HepG2 (cell line): ENCODE measurements around the gene RPL31. TPM values are rescaled to one million over a fixed set of nuclear protein-coding genes. Genes with fewer than 3 reads are reported as not detected.
A peak's percentile ranks its signal among the peaks of the same experiment; 100 is the strongest.

Source experiments
- ATAC-seq: fragments of 200-7000 bp; cut with Tn5 transposase; 3 replicates; pipeline ENCODE4 v1.9.1; 2020; ENCODE audit warnings: mild to moderate bottlenecking, moderate library complexity
- BruUV-seq: library from RNA; stranded (reverse); fragments of 400-500 nt; replicated peaks from 2 replicates; lab custom pipeline; 2021; lab: Mats Ljungman, UMichigan
- CTCF ChIA-PET: fragments of 300-600 bp; formaldehyde crosslinking; extraction: SDS; loops from one replicate; lab custom pipeline; 2021; ENCODE audit warnings: low total read pairs, inconsistent platforms, low intra/inter-chr PET ratio; lab: Yijun Ruan, JAX
- POLR2A ChIA-PET: fragments of 350-600 bp; sonication (Branson Sonifier 250); formaldehyde crosslinking; loops from one replicate; lab custom pipeline; 2020; ENCODE audit warnings: antibody characterized with exemption, inconsistent platforms; lab: Yijun Ruan, JAX
- DNase-seq: peaks from one replicate; pipeline ENCODE4 v3.0.0-alpha.2; 2015; ENCODE audit warnings: low spot score
- FAIRE-seq: peaks from 3 replicates; lab custom pipeline; 2011; peaks lifted over from hg19 to GRCh38; lab: Jason Lieb, UNC
- H2AFZ ChIP-seq: one replicate; pipeline ENCODE4 v1.6.1; 2011; ENCODE audit warnings: low read length, inconsistent platforms
- H3K27ac ChIP-seq: fragments of 300-600 bp; 3 replicates; pipeline ENCODE4 v1.8.0; 2011; ENCODE audit warnings: mixed run types, mild to moderate bottlenecking, mixed read lengths, low read length, inconsistent platforms; ENCODE audit not compliant: insufficient read depth; ENCODE audit errors: extremely low read length
- H3K27me3 ChIP-seq, 2 experiments: fragments of 200-600 bp in 1 of 2; 2 replicates in 1 of 2; 3 replicates in 1 of 2; pipeline versions ENCODE4 v1.6.0 to v1.8.0; 2011; ENCODE audit warnings: low read length in 2 of 2, mild to moderate bottlenecking in 2 of 2, moderate library complexity in 2 of 2, inconsistent platforms in 1 of 2; ENCODE audit not compliant: insufficient read depth in 2 of 2, control insufficient read depth in 1 of 2
- H3K36me3 ChIP-seq, 2 experiments: fragments of 200-600 bp in 1 of 2; replicated peaks in 1 of 2; 2 replicates in 1 of 2; 3 replicates in 1 of 2; pipeline versions ENCODE4 v1.5.1 to v1.8.0; 2011; ENCODE audit warnings: low read length in 2 of 2, inconsistent platforms in 1 of 2; ENCODE audit not compliant: insufficient read depth in 2 of 2, control insufficient read depth in 1 of 2
- H3K4me1 ChIP-seq: 2 replicates; pipeline ENCODE4 v1.5.1; 2012; ENCODE audit warnings: low read length, inconsistent platforms; ENCODE audit not compliant: insufficient read depth
- H3K4me2 ChIP-seq: 2 replicates; pipeline ENCODE4 v1.6.0; 2011; ENCODE audit warnings: low read depth, low read length, inconsistent platforms
- H3K4me3 ChIP-seq, 3 experiments: fragments of 200-600 bp in 1 of 3; sonication (generic), shearing (Covaris generic) in 1 of 3; replicated peaks in 1 of 3; 2 replicates each; pipeline ENCODE4 v1.5.1; 2011 to 2016; ENCODE audit warnings: low read length in 3 of 3, inconsistent platforms in 2 of 3, low read depth in 2 of 3, mild to moderate bottlenecking in 2 of 3, control low read depth in 1 of 3, mixed read lengths in 1 of 3; ENCODE audit not compliant: insufficient read depth in 1 of 3
- H3K79me2 ChIP-seq: one replicate; pipeline ENCODE4 v1.6.1; 2011; ENCODE audit warnings: low read length, inconsistent platforms; ENCODE audit not compliant: insufficient read depth
- H3K9ac ChIP-seq: 2 replicates; pipeline ENCODE4 v1.6.0; 2011; ENCODE audit warnings: mild to moderate bottlenecking, low read depth, low read length, inconsistent platforms; ENCODE audit not compliant: insufficient read depth
- H3K9me3 ChIP-seq: 2 replicates; pipeline ENCODE4 v1.5.1; 2012; ENCODE audit warnings: mild to moderate bottlenecking, low read length
- H4K20me1 ChIP-seq: 2 replicates; pipeline ENCODE4 v1.6.0; 2011; ENCODE audit warnings: inconsistent platforms, mild to moderate bottlenecking, low read length, moderate library complexity; ENCODE audit not compliant: insufficient read depth
- AGO2 ChIP-seq: fragments of 200-400 bp; formaldehyde crosslinking; optimal IDR thresholded peaks from 2 replicates; pipeline ENCODE3; 2017; ENCODE audit warnings: mild to moderate bottlenecking, low read depth, low read length, moderate library complexity
- BCL6 ChIP-seq: IDR thresholded peaks from 2 replicates; pipeline ENCODE4 v1.6.1; 2016; ENCODE audit warnings: missing genetic modification reagents, missing compliant biosample characterization
- ETS1 ChIP-seq: sonication (generic); formaldehyde crosslinking; IDR thresholded peaks from 2 replicates; pipeline ENCODE4 v1.4.0; 2020; ENCODE audit warnings: missing genetic modification reagents
- FOXO1 ChIP-seq: sonication (generic); formaldehyde crosslinking; IDR thresholded peaks from 2 replicates; pipeline ENCODE4 v1.4.0; 2020; ENCODE audit warnings: missing genetic modification reagents
- HMGA1 ChIP-seq: sonication (generic); formaldehyde crosslinking; conservative IDR thresholded peaks from 2 replicates; pipeline ENCODE4 v1.4.0; 2020; ENCODE audit warnings: missing genetic modification reagents
- KAT2B ChIP-seq: fragments of 150-350 bp; IDR thresholded peaks from 2 replicates; pipeline ENCODE4 v1.6.1; 2014; ENCODE audit warnings: low read depth, low read length, borderline replicate concordance
- MTF2 ChIP-seq: sonication (generic); formaldehyde crosslinking; IDR thresholded peaks from 2 replicates; pipeline ENCODE4 v1.5.0; 2020; ENCODE audit warnings: missing genetic modification reagents, borderline replicate concordance
- SMAD9 ChIP-seq: sonication (generic); formaldehyde crosslinking; IDR thresholded peaks from 2 replicates; pipeline ENCODE4 v1.5.1; 2020; ENCODE audit warnings: mild to moderate bottlenecking, missing genetic modification reagents
- SOX13 ChIP-seq, 3 experiments: fragments of 450-650 bp in 1 of 3; sonication (generic) in 1 of 3; formaldehyde crosslinking in 1 of 3; IDR thresholded peaks in 2 of 3; conservative IDR thresholded peaks in 1 of 3; 2 replicates each; pipeline versions ENCODE4 v1.5.0 to v1.6.1; 2016 to 2020; ENCODE audit warnings: antibody characterized with exemption in 1 of 3, mild to moderate bottlenecking in 1 of 3, missing compliant biosample characterization in 1 of 3, missing genetic modification reagents in 1 of 3, moderate library complexity in 1 of 3
- SRSF4 ChIP-seq: fragments of 200-400 bp; formaldehyde crosslinking; IDR thresholded peaks from one replicate; pipeline ENCODE4 v1.6.1; 2018; ENCODE audit warnings: mild to moderate bottlenecking, low read depth, low read length, moderate library complexity; ENCODE audit not compliant: poor library complexity, severe bottlenecking
- ZBED4 ChIP-seq: sonication (generic); formaldehyde crosslinking; IDR thresholded peaks from 2 replicates; pipeline ENCODE4 v1.4.0; 2020; ENCODE audit warnings: missing genetic modification reagents, borderline replicate concordance
- ZNF275 ChIP-seq: sonication (generic); formaldehyde crosslinking; IDR thresholded peaks from 2 replicates; pipeline ENCODE4 v1.8.0; 2022; ENCODE audit warnings: missing genetic modification reagents, mild to moderate bottlenecking, inconsistent platforms, borderline replicate concordance
- ZNF839 ChIP-seq: sonication (generic); formaldehyde crosslinking; IDR thresholded peaks from 2 replicates; pipeline ENCODE4 v1.4.0; 2020; ENCODE audit warnings: missing genetic modification reagents, mild to moderate bottlenecking, borderline replicate concordance
- WGBS: methylation state at CpG from one replicate; pipeline ENCODE4 v1.1.6; 2017; ENCODE audit warnings: low lambda C conversion rate; 5-methylcytosine and 5-hydroxymethylcytosine counted together
- in situ Hi-C: cut with HindIII; loops from 2 replicates; pipeline ENCODE4 v1.10.0; 2017; ENCODE audit warnings: low pct_unique_long_range_greater_than_20kb; ENCODE audit not compliant: extremely low pct_ligation_motif_present
- intact Hi-C: fragments of 100-400 bp; cut with micrococcal nuclease; formaldehyde crosslinking; loops from one replicate; pipeline ENCODE4 v1.10.0; 2022; ENCODE audit not compliant: unreplicated experiment
- polyA plus RNA-seq, 8 experiments: library from polyadenylated mRNA; depleted of rRNA in 3 of 8; stranded (reverse) in 7 of 8; unstranded in 1 of 8; fragments of >200 nt; fragmentation: Illumina TruSeq in 4 of 8; extraction: Trizol in 4 of 8; gene quantifications; 2 replicates each; pipeline versions ENCODE4 v1.2.1 to v1.2.3, GENCODE V29; 2011 to 2016; ENCODE audit warnings: low read depth in 4 of 8, missing spikeins in 1 of 8, mixed read lengths in 1 of 8; ENCODE audit not compliant: insufficient read depth in 1 of 8
- total RNA-seq, 5 experiments: library from RNA; depleted of rRNA; stranded (reverse); fragments of >200 nt; fragmentation: Illumina TruSeq; extraction: Trizol; gene quantifications; 2 replicates each; pipeline ENCODE4 v1.2.3, GENCODE V29; 2016; ENCODE audit warnings: low read depth in 1 of 5
- TF ChIP-seq, protein P1 (sequence below): sonication (generic); formaldehyde crosslinking; IDR thresholded peaks from 2 replicates; pipeline ENCODE4 v1.4.0; 2020; ENCODE audit warnings: missing genetic modification reagents, borderline replicate concordance

RPL31 gene
- total and polyA plus RNA-seq, 2 of the 13 experiments (the other 11 are each of a cell fraction or from before 2014, with no cell fraction given), result 3,331 to 3,582 TPM

GRCh38 chr2:101026253-101026701 is 24.2 kb downstream of the RPL31 start:
- Histone ChIP-seq H3K27ac (no peak overlapping the region), H3K9ac (no peak overlapping the region), H4K20me1 (no peaks in the 10 kb centered on the region), H3K36me3 (peaks cover 35 to 78% of the 10 kb centered on the region in 2 experiments), H3K27me3 (no peaks in the 10 kb centered on the region), H3K4me3 (no peak overlapping the region), H3K4me1 (peaks cover 6% of the 10 kb centered on the region; the same call in 1 of the 2 replicates), H3K79me2 (no peaks in the 10 kb centered on the region), H3K9me3 (no peaks in the 10 kb centered on the region), H2AFZ (no peak overlapping the region), H3K4me2 (no peak overlapping the region)
- BruUV-seq, result no TSS peak
- in situ Hi-C loops (no loop called here), intact Hi-C loops (loop anchor here (1.0 to 10.0 kb wide), 2 partner anchors 48 to 459 kb away; no protein-coding TSS in a partner anchor)
- POLR2A ChIA-PET, result interaction anchor here (1.2 kb wide), 1 partner anchor 124 kb away, joined by 4 read pairs; no protein-coding TSS in a partner anchor
- ATAC-seq (no peak), DNase-seq (no peak), FAIRE-seq (no peak)
- 87% methylated on average over 9 of the region's 9 CpGs for WGBS
- CTCF ChIA-PET, result no interaction called here
- TF ChIP-seq AGO2, result no peak
- TF ChIP-seq KAT2B, result no peak
- TF ChIP-seq MTF2 (CRISPR knock-in tag), result no peak
- no peak for TF ChIP-seq SRSF4
- TF ChIP-seq SMAD9 (CRISPR knock-in tag), result no peak
- TF ChIP-seq SOX13 (IDR thresholded peaks at IDR 0.05), result no peak
- peak in 1 of 2 experiments; percentile 27; a peak in 1 of 4 replicates for TF ChIP-seq SOX13 (CRISPR knock-in tag; conservative IDR thresholded peaks at IDR 0.05 in 1 of 2, IDR thresholded peaks at IDR 0.05 in 1 of 2)
- TF ChIP-seq ZBED4 (CRISPR knock-in tag), result no peak
- TF ChIP-seq ETS1 (CRISPR knock-in tag), result no peak
- TF ChIP-seq ZNF839 (CRISPR knock-in tag), result no peak
- TF ChIP-seq HMGA1 (CRISPR knock-in tag), result no peak
- no peak for TF ChIP-seq FOXO1 (CRISPR knock-in tag)
- TF ChIP-seq ZNF275 (CRISPR knock-in tag), result no peak
- TF ChIP-seq BCL6 (CRISPR knock-in tag), result 0 out of 2 replicates have a peak, but pooled peaks have one; percentile 55
- TF ChIP-seq, protein P1, sequence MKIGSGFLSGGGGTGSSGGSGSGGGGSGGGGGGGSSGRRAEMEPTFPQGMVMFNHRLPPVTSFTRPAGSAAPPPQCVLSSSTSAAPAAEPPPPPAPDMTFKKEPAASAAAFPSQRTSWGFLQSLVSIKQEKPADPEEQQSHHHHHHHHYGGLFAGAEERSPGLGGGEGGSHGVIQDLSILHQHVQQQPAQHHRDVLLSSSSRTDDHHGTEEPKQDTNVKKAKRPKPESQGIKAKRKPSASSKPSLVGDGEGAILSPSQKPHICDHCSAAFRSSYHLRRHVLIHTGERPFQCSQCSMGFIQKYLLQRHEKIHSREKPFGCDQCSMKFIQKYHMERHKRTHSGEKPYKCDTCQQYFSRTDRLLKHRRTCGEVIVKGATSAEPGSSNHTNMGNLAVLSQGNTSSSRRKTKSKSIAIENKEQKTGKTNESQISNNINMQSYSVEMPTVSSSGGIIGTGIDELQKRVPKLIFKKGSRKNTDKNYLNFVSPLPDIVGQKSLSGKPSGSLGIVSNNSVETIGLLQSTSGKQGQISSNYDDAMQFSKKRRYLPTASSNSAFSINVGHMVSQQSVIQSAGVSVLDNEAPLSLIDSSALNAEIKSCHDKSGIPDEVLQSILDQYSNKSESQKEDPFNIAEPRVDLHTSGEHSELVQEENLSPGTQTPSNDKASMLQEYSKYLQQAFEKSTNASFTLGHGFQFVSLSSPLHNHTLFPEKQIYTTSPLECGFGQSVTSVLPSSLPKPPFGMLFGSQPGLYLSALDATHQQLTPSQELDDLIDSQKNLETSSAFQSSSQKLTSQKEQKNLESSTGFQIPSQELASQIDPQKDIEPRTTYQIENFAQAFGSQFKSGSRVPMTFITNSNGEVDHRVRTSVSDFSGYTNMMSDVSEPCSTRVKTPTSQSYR (CRISPR knock-in tag), result peak; percentile 40; the same call in 1 of the 2 replicates
